Measurements from ENCODE around the gene JADE2.

- TF ChIP-seq POLR2A (IDR thresholded peaks at IDR 0.05), result no peak
- TF ChIP-seq CTCF (IDR thresholded peaks at IDR 0.05), result no peak
These were observed 42.8 kb downstream of the JADE2 start for GRCh38 chr5:134568337-134568700.

Measured in stomach (tissue), 4 donors.